SIG-M5 treated with dmso at 0.1 percent for 504 hours (cell line): ENCODE data around the gene STAC3.

Experiments
- DNase-seq: peaks from one replicate; lab custom pipeline; 2025; ENCODE audit not compliant: unreplicated experiment; lab: John Stamatoyannopoulos, UW

STAC3 gene

DNA sequence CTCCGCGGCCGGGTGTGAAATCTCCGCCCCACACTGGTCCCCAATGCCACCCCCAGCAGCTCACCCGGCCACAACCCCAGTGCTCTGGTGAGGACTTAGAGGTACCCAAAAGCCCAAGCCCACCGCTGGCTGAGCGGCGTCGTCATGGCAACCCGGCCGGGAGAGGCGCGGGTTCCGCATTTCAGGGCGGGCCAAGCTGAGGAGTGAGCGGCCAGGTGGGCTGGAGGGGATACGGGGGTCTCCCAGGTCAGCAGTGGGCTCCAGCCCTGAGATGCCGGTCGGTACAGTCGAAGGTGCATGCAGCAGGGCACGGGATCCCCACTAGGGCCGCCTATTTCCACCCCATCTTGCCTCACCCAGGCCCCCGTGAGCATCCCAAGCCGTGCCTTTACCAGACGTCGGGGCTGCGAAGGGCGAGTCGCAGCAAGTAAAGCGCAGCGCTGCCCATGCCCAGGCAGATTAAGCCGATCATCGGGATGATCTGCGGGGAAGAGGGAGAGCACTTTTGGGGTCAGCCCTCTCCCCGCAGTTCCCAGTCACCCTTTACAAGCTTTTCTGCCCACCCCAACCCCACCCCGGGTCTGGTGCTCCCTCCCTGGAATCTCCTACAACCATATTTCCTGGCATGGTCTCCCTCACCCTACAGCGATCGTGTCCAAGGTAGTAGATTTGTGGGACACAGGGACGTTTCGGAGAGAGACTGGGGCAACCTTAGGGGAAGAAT is 14.6 kb downstream of the STAC3 start:
- no peak for DNase-seq

DNA sequence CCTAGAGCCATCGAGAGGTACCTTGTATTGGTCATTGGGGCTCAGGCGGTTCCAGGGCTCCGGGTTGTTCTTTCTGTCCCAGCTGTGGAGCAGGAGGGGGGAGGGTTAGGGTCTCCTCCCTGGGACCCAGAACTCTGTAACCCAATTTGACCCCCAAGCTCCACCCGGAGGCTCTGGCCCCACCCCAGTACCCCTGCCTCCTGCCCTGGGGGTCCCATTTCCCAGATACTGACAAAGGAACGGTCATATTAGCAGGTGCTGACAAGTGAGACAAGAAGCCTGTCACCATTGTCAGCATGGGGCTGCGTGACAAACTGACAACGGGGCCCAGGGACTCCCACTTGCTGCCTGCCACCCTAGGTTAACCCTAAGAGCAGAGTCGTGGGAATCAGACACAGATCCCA is 15.3 kb downstream of the STAC3 start:
- no peak for DNase-seq

DNA sequence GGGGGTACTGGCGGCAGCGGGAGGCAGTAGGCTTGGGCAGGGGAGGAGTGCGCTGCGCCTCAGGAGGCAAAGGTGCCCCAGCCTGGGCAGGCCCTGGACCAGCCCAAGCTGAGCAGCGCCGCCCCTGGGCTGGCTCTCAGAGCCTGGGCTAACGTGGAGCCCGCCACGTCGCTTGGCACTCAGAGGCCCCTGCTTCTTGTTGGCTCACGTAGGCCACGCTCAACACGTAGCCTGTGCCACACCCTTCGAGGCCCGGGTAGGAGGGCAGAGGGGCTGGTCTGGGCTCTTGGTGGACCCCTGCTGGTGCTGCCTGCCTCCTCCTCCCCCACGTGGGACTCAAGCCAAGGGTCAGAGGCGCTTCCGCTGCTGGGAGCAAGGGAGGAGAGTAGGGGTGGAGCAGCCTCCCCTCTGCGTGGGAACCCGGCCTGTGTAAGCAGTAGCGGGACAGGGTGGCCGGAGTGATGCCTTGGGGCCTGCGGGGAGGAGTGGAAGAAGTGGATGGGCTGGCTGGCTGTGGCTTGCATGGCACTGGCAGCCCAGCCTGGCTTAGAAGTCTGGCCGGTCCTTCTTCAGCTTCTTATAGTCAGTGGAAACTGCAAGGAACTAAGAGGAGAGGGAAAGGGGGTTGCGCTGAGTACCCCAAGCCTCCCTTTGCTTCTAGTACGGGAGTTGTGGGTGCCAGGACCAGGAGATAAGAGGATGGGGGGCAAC is 15.8 kb downstream of the STAC3 start:
- no peak for DNase-seq

DNA sequence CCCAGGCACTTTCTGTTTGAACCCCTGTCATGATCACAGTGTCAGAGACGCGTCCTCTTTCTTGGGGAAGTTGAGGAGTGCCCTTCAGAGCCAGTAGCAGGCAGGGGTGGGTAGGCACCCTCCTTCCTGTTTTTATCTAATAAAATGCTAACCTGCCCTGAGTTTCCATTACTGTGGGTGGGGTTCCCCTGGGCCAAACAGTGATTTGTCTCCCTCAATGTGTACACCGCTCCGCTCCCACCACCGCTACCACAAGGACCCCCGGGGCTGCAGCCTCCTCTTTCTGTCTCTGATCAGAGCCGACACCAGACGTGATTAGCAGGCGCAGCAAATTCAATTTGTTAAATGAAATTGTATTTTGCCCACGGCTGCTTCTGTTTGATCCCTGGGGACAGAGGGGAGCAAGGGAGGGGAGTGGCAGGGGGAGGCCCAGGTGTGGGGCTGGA is 16.4 kb downstream of the STAC3 start:
- DNase-seq = peak; percentile 27

DNA sequence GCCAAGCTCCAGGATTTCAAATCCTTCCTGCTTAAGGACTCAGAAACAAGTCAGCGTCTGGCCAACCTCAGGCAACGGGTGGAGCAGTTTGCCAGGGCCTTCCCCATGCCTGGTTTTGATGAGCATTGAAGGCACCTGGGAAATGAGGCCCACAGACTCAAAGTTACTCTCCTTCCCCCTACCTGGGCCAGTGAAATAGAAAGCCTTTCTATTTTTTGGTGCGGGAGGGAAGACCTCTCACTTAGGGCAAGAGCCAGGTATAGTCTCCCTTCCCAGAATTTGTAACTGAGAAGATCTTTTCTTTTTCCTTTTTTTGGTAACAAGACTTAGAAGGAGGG is 16.8 kb downstream of the STAC3 start:
- no peak for DNase-seq

DNA sequence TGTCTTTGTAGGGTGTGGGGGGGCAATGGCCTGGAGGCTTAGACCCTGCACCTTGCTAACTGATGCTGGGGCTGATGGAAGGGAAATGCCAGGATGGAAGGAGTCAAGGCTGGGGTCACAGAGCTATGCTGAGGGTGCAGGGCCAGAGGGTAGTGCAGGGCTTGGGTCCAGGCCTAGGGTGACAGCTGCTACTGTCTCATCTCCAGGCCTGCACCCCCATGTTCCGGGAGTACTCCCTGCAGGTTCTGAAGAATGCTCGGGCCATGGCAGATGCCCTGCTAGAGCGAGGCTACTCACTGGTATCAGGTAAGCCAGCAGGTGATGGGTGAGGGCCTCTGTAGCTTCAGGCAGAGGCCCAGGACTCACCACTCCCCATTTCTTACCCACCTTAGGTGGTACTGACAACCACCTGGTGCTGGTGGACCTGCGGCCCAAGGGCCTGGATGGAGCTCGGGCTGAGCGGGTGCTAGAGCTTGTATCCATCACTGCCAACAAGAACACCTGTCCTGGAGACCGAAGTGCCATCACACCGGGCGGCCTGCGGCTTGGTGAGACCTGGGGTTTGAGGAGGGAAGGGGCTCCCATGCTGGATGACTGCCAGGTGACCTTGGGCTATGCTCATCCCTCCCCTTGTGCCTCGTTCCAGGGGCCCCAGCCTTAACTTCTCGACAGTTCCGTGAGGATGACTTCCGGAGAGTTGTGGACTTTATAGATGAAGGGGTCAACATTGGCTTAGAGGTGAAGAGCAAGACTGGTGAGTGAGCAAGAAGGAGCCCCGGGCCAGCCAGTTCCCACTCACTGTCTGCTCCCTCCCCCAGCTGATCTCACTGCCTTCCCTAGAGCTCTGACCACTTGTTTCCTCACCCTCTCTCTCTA is 17.4 kb downstream of the STAC3 start:
- DNase-seq = no peak

DNA sequence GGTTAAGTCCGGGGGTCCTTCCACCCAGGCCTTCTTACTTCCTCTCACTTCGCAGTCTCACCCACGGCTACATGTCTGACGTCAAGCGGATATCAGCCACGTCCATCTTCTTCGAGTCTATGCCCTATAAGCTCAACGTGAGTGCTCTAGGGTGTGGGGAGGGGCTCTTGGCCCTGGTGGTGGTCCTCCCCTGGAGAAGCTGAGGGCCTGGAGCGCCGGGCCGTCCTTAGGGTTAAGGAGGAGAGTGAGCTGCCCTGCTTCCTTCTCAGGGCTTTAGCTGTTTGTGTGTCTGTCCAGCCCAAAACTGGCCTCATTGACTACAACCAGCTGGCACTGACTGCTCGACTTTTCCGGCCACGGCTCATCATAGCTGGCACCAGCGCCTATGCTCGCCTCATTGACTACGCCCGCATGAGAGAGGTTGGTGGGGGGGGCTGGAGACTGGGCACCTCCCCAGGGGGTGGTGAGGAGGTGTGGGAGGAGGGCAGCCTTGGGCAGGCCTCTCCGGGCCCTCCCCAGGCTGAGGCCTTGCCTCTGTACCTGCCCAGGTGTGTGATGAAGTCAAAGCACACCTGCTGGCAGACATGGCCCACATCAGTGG is 18.7 kb downstream of the STAC3 start:
- no peak for DNase-seq

DNA sequence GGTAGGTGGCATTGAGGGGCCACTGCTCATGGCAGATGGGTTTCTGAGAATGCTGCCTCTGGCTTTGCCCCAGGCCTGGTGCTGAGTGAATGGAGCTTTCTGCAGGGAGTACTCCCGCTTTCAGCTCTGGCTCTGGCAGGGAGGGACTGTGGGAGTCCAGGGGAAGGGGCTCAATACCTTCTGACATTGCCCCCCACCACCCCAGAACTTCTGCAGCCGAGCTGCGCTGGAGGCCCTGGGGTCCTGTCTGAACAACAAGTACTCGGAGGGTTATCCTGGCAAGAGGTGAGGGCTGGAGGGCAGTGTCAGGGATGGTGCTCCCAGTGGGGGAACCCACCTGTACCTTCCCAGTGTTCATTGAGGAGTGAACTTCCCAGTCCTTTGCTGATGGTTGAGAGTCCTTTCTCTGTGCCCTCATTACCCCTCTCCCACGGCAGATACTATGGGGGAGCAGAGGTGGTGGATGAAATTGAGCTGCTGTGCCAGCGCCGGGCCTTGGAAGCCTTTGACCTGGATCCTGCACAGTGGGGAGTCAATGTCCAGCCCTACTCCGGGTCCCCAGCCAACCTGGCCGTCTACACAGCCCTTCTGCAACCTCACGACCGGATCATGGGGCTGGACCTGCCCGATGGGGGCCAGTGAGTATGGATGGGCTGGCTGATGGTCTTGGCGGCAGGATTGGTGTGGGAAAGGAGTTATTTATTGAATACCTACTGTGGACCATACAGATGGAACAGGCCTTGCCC is 19.5 kb downstream of the STAC3 start:
- DNase-seq = no peak

DNA sequence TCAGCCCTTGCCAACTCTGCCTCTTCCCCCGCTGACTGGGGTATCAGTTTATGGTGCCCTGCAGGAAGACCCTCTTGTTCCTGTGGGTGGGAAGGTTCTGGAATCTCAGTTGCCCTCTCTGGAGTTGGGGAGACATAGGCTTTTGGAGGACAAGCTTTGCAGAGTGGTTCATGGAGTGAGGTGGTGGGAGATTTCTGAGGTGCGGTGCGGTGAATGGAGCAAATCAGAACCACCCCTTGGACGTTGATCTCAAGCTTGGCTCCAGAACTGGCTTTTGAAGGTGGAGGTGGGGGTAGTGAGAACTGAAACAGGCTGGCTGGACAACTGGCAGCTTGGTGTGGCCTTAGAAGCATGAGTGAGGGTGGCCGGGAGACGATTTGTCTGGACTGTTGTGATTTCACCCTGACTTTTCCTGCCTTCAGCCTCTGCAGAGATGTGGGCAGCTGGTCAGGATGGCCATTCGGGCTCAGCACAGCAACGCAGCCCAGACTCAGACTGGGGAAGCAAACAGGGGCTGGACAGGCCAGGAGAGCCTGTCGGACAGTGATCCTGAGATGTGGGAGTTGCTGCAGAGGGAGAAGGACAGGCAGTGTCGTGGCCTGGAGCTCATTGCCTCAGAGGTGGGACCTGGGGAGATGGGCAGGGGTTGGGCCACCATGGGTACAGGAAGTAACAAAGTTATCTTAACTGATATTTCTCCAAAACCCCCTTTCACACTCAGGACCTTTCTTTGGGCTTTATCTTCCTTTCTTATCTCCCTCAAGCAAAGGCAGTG is 20.4 kb downstream of the STAC3 start:
- no peak for DNase-seq

DNA sequence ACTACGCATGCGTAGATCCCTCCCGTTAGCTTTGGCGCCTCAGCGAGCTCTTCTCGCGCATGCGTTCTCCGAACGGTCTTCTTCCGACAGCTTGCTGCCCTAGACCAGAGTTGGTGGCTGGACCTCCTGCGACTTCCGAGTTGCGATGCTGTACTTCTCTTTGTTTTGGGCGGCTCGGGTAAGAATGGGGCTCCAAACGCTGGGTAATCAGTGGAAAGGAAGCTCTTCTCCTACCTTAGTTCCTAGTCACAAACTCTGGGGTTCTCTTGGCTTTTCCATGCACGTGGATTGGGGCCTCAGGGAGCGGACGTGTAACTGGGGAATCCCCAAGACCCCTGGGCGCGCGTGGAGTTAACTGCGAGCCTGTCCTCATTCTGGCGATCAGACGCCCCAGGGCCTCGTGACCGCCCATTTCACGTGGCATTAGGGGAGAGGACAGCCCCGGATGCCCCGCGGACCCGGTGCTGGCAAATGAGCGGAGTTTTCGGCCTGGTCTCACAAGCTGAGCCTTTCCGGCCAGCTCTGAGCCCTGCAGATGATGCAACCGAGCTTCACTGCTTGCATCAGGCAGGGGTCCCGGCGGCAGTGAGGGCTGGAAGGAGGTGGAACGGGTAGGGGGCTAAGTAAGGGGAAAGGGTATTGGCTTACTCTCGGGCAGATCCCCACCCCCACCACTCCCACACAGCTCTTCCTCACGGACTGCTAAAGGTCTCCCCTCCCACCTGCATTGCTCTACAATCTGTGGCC is 21.2 kb downstream of the STAC3 start, which contains the start of gene SHMT2:
Gene SHMT2 (plus strand): TSS at position 78 of the 747 bp plus-strand sequence. CDS start 68 bp downstream, at position 146.
- DNase-seq = peak; percentile 98

DNA sequence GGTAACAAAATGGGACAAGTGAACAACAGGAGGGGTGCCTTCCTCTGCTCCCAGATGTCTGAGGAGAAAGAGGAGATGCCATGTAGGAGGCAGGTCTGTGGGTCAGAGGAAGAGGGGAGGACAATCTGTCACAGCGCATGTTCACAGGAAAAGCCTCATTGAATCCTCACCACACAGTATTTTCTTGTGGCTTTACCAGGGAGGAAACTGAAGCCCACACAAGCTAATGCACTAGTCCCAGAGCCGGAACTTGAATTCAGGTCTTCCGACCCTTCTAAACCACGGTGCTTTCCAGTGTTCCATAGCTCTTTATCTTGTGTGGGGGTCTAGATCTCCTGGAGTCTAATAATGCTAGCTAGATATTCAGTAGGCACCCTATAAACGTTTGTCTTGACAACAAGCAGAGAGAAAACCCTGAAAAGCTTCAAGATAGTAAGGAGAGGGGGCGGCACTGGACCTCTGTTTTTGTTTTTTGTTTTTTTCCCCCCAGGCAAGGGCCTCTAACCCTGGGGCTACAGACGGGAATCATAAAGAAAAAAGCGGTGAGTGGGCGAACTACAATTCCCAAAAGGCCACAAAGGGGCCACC is 21.8 kb downstream of the STAC3 start:
- DNase-seq = no peak

DNA sequence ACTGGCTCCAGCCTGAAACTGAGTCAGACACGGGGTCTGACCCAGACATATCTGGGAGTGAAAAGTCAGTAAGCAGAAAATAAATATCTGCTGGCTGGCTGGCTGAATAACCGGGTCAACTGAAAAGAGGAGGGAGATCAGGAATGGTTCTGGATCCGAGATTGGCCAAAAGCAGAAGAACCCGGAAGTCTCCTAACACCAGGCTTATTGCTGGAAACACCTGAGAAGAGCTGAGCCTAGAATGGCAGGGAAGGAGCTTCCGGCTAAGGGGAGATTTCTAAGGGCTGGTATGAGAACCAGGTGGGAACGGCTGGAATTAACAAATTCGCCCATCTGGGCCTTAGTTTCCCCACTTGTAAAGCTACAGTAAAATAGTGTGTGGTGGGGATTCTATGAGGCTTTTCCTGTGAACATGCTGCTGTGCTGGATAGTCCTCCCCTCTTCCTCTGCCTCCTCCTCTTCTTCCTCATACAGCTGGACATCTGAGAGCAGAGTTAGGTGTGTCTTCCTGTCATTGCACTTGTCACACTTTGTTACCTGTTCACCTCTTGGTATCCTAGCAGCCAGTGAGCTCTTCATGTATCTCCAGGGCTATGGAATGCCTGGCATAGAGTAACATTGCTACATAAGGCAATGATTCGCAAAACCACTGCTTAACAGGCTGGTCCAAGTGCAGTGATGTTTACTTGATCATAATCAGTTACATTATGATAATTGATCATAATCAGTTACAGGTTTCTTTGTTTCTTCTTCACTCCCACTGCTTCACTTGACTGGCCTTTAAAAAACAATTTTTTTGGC is 23.5 kb downstream of the STAC3 start:
- DNase-seq = no peak

DNA sequence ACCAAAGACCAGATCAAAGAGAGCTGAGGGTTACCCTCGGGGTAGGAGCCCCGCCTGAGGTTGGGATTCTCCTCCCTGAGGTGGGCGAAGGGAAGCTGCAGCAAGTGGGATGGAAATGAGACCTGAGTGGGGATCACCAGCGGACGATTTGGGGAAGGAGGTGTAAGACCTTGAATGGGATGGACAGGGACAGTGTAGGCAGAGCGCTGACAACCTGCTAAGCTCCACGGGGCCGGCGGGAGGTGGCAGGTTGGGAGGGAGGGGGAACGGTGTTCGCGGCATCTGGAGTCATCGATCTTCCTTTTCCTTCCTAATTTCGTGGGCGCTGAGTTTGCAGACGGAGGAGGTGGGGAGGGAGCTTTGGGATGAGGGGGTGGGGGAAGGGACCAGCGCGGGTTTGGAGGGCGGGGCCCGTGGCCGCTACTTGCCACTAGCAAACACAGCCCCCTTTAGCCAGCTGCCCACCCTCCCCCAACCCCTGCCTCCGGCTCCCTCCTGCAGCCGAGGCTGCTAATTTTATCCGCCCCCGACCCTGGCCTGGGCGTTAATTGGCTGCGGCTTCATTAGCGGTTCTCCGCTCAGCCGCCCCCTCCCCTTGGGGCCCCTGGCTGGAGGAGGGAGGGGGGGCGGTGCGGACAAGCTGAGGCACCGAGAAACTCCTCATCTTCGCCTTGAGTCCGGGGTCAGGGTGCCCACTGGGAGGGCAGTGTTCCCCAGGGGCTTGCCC is 24.2 kb downstream of the STAC3 start:
- DNase-seq = no peak

DNA sequence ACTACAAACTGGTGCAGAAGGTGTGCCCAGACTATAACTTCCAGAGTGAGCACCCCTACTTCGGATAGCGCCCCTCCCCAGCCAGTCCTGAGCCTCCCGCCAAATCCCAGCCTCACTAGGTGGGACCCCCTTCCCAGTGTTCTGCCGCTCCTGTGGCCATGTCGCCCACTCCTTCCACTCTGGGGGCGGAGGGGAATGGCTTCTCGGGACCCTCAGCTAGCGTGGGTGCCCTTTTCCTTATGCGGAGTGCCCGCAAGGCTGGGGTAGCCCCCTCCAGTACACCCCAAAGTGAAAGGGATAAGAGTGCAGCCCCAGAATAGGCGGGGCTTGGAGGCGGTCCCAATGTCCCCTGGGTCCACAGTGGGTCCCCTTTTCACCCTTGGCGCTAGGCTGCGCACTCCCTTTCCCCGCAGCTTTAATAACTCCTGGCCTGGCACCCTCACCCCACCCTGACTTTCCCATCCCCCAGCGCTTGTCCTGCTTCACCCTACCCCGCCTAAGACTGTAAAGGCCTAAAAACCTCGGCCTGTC is 25.2 kb downstream of the STAC3 start:
- no peak for DNase-seq

DNA sequence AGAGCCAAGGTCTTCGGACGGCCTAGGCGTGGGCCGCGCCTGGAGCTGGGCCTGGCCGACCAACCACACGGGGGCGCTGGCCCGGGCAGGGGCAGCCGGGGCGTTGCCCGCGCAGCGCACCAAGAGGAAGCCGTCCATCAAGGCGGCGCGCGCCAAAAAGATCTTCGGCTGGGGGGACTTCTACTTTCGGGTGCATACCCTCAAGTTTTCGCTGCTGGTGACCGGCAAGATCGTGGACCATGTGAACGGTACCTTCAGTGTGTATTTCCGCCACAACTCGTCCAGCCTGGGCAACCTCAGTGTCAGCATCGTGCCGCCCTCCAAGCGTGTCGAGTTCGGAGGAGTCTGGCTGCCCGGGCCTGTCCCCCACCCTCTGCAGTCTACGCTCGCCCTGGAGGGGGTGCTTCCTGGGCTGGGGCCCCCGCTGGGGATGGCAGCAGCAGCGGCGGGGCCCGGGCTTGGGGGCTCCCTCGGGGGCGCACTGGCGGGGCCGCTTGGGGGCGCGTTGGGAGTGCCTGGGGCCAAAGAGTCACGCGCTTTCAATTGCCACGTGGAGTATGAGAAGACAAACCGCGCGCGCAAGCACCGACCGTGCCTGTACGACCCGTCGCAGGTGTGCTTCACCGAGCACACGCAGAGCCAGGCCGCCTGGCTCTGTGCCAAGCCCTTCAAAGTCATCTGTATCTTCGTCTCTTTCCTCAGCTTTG is 25.9 kb downstream of the STAC3 start:
- no peak for DNase-seq

DNA sequence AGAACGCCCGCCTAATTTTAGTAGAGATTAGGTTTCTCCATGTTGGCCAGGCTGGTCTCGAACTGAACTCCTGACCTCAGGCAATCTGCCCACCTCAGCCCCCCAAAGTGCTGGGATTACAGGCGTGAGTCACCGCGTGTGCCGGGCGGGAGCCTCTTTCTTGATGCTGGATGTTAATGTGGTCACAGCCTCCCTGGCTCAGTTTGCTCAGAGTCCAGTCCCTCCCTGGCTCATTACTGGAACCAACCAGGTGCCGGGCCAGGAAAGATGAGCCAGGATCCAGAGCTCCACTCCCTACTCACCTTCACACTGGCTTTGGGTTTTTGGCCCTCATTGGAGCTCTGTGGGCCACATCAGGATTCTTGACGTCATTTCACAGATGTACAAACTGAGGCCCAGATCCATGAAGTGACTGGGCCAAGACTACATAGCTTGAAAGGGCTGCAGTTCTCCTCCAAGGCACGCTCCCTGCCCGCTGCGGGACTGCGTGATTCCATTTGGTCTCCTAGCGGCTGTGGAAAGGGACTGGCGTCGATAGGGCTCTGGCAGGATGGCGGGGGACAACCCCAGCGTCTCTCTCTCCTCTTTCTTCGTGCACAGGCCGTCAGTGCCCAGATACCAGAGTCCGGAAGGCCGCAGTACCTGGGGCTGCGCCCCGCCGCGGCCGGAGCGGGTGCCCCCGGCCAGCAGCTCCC is 26.6 kb downstream of the STAC3 start:
- no peak for DNase-seq
